ENCODE results near the gene RAE1. TPM values are rescaled to one million over a fixed set of nuclear protein-coding genes. Genes with fewer than 3 reads are reported as not detected.

RAE1 gene
- total RNA-seq, 1 experiment from 2014 or later = 46.3 TPM

- TF ChIP-seq EZH2 (IDR thresholded peaks at IDR 0.05) = no peak
- no peak for TF ChIP-seq TCF7L2 (IDR thresholded peaks at IDR 0.05; ENCODE audit: borderline replicate concordance, extremely low read depth, insufficient read depth, insufficient read length)
- TF ChIP-seq POLR2A (IDR thresholded peaks at IDR 0.05; ENCODE audit: borderline replicate concordance, extremely low read depth, insufficient read depth, insufficient read length) = no peak
These were observed 23.2 kb upstream of the RAE1 start (continued) for GRCh38 chr20:57327820-57328219.

DNA sequence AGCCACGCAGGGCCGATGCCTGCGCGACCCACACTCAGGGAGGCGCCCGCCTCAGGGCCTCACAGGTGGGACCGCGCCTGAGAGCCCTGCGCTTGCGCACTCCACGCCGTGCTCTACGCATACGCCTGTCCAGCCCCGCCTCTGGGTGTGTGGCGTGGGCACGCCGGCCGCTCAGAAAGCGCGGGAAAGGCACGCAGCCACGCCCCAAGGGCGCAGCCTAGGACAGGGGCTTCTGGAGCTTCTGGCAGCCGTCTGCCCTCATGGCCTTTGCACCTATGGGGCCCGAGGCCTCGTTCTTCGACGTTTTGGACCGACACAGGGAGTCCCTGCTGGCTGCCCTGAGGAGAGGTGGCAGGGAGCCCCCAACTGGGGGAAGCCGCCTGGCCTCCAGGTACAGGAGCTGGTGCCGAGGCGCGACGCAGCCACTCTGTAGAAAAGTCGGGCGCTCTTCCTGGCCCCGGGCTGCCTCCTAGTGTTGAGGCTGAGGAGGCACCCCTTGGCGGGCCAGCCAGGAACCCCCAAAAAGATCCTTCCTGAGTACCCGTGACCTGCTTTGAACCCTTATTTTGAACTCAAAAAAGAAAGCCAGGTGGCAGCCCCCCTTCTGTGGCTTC lies 21.3 kb upstream of the RAE1 start, which contains the start of gene SPO11:
Gene SPO11, plus strand, starts transcription at position 196 of the 614 bp plus-strand sequence. Its CDS starts 65 bp downstream, at position 261.
- DNase-seq (ENCODE audit: low read depth, low spot score) (no peak), ATAC-seq (no peak)
- Histone ChIP-seq H3K4me2 (ENCODE audit: low read length) (no peak within 1 kb of the TSS), H3K4me1 (ENCODE audit: control insufficient read depth in 1 of 2, insufficient read depth in 2 of 2, low read length in 2 of 2) (peaks cover 12 to 14% of the 10 kb centered on the region in 2 experiments; a peak in 3 of 4 replicates), H3K27ac (ENCODE audit: low read depth, low read length) (no peak within 1 kb of the TSS), H3K9me2 (ENCODE audit: insufficient read depth) (no peaks in the 10 kb centered on the region), H4K20me1 (ENCODE audit: insufficient read depth) (no peaks in the 10 kb centered on the region), H3K9me3 (ENCODE audit: control insufficient read depth in 1 of 2, insufficient read depth in 1 of 2, low read depth in 1 of 2, low read length in 2 of 2) (no peaks in the 10 kb centered on the region), H2AFZ (ENCODE audit: low read depth, low read length, poor library complexity, severe bottlenecking) (no peak within 1 kb of the TSS), H3K27me3 (ENCODE audit: insufficient read depth, low read length) (peaks cover 19% of the 10 kb centered on the region), H3K79me2 (ENCODE audit: insufficient read depth, low read length) (no peaks in the 10 kb centered on the region), H3K9ac (ENCODE audit: low read length) (no peak within 1 kb of the TSS), H3K4me3 (replicated peaks in 1 of 2; ENCODE audit: low read depth in 1 of 2, low read length in 2 of 2) (no peak within 1 kb of the TSS), H3K36me3 (ENCODE audit: control insufficient read depth in 1 of 2, insufficient read depth in 2 of 2, low read length in 2 of 2) (no peaks in the 10 kb centered on the region)
- RAD21 ChIA-PET (ENCODE audit: low non-redundant PET in 1 of 2, low total read pairs in 2 of 2, uncharacterized antibody in 2 of 2, unreplicated experiment in 2 of 2) = interaction anchor here in 1 of 2 experiments (1.2 kb wide), 1 partner anchor 238 kb away, joined by 4 read pairs; no protein-coding TSS in a partner anchor
- POLR2A ChIA-PET = no interaction called here
- TF ChIP-seq, protein P1, sequence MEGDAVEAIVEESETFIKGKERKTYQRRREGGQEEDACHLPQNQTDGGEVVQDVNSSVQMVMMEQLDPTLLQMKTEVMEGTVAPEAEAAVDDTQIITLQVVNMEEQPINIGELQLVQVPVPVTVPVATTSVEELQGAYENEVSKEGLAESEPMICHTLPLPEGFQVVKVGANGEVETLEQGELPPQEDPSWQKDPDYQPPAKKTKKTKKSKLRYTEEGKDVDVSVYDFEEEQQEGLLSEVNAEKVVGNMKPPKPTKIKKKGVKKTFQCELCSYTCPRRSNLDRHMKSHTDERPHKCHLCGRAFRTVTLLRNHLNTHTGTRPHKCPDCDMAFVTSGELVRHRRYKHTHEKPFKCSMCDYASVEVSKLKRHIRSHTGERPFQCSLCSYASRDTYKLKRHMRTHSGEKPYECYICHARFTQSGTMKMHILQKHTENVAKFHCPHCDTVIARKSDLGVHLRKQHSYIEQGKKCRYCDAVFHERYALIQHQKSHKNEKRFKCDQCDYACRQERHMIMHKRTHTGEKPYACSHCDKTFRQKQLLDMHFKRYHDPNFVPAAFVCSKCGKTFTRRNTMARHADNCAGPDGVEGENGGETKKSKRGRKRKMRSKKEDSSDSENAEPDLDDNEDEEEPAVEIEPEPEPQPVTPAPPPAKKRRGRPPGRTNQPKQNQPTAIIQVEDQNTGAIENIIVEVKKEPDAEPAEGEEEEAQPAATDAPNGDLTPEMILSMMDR (IDR thresholded peaks at IDR 0.05 in 2 of 3, conservative IDR thresholded peaks at IDR 0.05 in 1 of 3; ENCODE audit: borderline replicate concordance in 1 of 3, insufficient read depth in 1 of 3, low read depth in 2 of 3, low read length in 2 of 3) = peak; percentile 21 to 39 (median 39); a peak in 2 of 6 replicates
- TF ChIP-seq RAD21 (IDR thresholded peaks at IDR 0.05; ENCODE audit: low read depth) (peak; percentile 37; the same call in 1 of the 2 replicates), ZNF274 (IDR thresholded peaks at IDR 0.05; ENCODE audit: low read depth, low read length) (no peak), EGR1 (IDR thresholded peaks at IDR 0.05; ENCODE audit: low read depth) (no peak)
- no TSS peak for BruUV-seq (replicated peaks)
- intact Hi-C loops (cut with micrococcal nuclease) = no loop called here
- CTCF ChIA-PET = interaction anchor here (1.6 kb wide), 1 partner anchor 240 kb away, joined by 5 read pairs; no protein-coding TSS in a partner anchor

All from HCT116 (cell line).